Measurements from ENCODE around the gene ZNF189.

DNA sequence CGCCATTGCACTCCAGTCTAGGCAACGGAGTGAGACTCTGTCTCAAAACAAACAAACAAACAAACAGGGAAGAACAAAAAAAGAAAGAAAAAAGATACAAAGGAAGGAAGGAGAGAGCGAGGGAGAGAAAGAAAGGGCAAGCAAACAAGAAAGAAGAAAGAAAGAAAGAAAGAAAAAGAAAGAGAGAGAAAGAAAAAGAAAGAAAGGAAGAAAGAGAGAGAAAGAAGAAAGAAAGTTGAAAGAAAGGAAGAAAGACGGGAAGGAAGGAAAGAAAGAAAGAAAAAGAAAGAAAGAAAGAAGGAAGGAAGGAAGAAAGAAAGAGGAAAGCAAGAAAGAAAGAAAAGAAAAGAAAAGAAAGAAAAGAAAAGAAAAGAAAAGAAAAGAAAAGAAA, 50.0 kb downstream of the ZNF189 start:
- TF ChIP-seq, protein P1, sequence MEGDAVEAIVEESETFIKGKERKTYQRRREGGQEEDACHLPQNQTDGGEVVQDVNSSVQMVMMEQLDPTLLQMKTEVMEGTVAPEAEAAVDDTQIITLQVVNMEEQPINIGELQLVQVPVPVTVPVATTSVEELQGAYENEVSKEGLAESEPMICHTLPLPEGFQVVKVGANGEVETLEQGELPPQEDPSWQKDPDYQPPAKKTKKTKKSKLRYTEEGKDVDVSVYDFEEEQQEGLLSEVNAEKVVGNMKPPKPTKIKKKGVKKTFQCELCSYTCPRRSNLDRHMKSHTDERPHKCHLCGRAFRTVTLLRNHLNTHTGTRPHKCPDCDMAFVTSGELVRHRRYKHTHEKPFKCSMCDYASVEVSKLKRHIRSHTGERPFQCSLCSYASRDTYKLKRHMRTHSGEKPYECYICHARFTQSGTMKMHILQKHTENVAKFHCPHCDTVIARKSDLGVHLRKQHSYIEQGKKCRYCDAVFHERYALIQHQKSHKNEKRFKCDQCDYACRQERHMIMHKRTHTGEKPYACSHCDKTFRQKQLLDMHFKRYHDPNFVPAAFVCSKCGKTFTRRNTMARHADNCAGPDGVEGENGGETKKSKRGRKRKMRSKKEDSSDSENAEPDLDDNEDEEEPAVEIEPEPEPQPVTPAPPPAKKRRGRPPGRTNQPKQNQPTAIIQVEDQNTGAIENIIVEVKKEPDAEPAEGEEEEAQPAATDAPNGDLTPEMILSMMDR (conservative IDR thresholded peaks at IDR 0.05 in 1 of 2, IDR thresholded peaks at IDR 0.05 in 1 of 2; ENCODE audit: extremely low read depth in 1 of 2, insufficient read depth in 1 of 2, low read depth in 1 of 2, low read length in 2 of 2), result no peak
- no peak for TF ChIP-seq EZH2 (IDR thresholded peaks at IDR 0.05; ENCODE audit: borderline replicate concordance, low read length)

All from mammary epithelial cell (primary cell).